HEK293 (cell line): Measurements from ENCODE around the gene PKNOX2.

Experiments used
- CTCF ChIA-PET: fragments of 350-600 bp; formaldehyde crosslinking; extraction: SDS; loops from one replicate; lab custom pipeline; 2021; ENCODE audit warnings: antibody characterized with exemption; lab: Yijun Ruan, JAX
- POLR2A ChIA-PET: fragments of 300-600 bp; formaldehyde crosslinking; extraction: SDS; loops from one replicate; lab custom pipeline; 2020; ENCODE audit warnings: antibody characterized with exemption, inconsistent platforms; lab: Yijun Ruan, JAX
- H3K27ac ChIP-seq: fragments of 200-500 bp; sonication (Bioruptor generic); 2 replicates; pipeline ENCODE4 v1.5.1; 2014; ENCODE audit warnings: low read depth, low read length, control low read depth, inconsistent platforms; ENCODE audit errors: extremely low read depth
- H3K36me3 ChIP-seq, 2 experiments: fragments of 200-500 bp in 1 of 2; sonication (Bioruptor generic) in 1 of 2; 1 replicate in 1 of 2; 2 replicates in 1 of 2; pipeline ENCODE4 v1.5.1; 2014 to 2017; ENCODE audit warnings: inconsistent platforms in 2 of 2, low read length in 2 of 2; ENCODE audit not compliant: control insufficient read depth in 2 of 2, insufficient read depth in 1 of 2
- H3K4me1 ChIP-seq: fragments of 200-500 bp; sonication (Bioruptor generic); 2 replicates; pipeline ENCODE4 v1.5.1; 2014; ENCODE audit warnings: mild to moderate bottlenecking, low read length, inconsistent platforms; ENCODE audit not compliant: control insufficient read depth, insufficient read depth
- H3K4me3 ChIP-seq: 2 replicates; pipeline ENCODE4 v1.5.1; 2011; ENCODE audit warnings: low read depth, mild to moderate bottlenecking, control low read depth, low read length, moderate library complexity
- H3K9me3 ChIP-seq: fragments of 200-500 bp; sonication (Bioruptor generic); 2 replicates; pipeline ENCODE4 v1.5.1; 2014; ENCODE audit warnings: low read depth, low read length, inconsistent platforms; ENCODE audit not compliant: control insufficient read depth, insufficient read depth
- GLI4 ChIP-seq: fragments of 450-650 bp; formaldehyde crosslinking; IDR thresholded peaks from 2 replicates; pipeline ENCODE4 v1.5.1; 2016; ENCODE audit warnings: missing biosample characterization, missing genetic modification characterization
- INSM2 ChIP-seq: fragments of 450-650 bp; formaldehyde crosslinking; IDR thresholded peaks from 2 replicates; pipeline ENCODE4 v1.5.1; 2016; ENCODE audit warnings: missing biosample characterization, missing genetic modification characterization
- KLF8 ChIP-seq: fragments of 450-650 bp; formaldehyde crosslinking; IDR thresholded peaks from 2 replicates; pipeline ENCODE4 v1.5.1; 2016; ENCODE audit warnings: missing biosample characterization, missing genetic modification characterization
- MYNN ChIP-seq: fragments of 450-650 bp; formaldehyde crosslinking; IDR thresholded peaks from 2 replicates; pipeline ENCODE4 v1.5.1; 2016; ENCODE audit warnings: missing biosample characterization, missing genetic modification characterization, borderline replicate concordance
- RBAK ChIP-seq: fragments of 450-650 bp; formaldehyde crosslinking; IDR thresholded peaks from 2 replicates; pipeline ENCODE4 v1.5.1; 2016; ENCODE audit warnings: missing biosample characterization, missing genetic modification characterization
- ZBTB49 ChIP-seq: fragments of 450-650 bp; formaldehyde crosslinking; IDR thresholded peaks from 2 replicates; pipeline ENCODE4 v1.5.1; 2016; ENCODE audit warnings: missing biosample characterization, missing genetic modification characterization, low read depth
- ZBTB7A ChIP-seq: fragments of 450-650 bp; formaldehyde crosslinking; IDR thresholded peaks from 2 replicates; pipeline ENCODE4 v1.5.1; 2016; ENCODE audit warnings: low read depth, missing biosample characterization, missing genetic modification characterization
- ZNF280D ChIP-seq: fragments of 450-650 bp; formaldehyde crosslinking; IDR thresholded peaks from 2 replicates; pipeline ENCODE4 v1.5.1; 2016; ENCODE audit warnings: missing biosample characterization, missing genetic modification characterization
- ZNF362 ChIP-seq: fragments of 450-650 bp; formaldehyde crosslinking; IDR thresholded peaks from 2 replicates; pipeline ENCODE4 v1.5.1; 2016; ENCODE audit warnings: missing biosample characterization, missing genetic modification characterization
- ZNF48 ChIP-seq: fragments of 450-650 bp; formaldehyde crosslinking; IDR thresholded peaks from 2 replicates; pipeline ENCODE4 v1.5.1; 2016; ENCODE audit warnings: missing biosample characterization, missing genetic modification characterization
- ZNF626 ChIP-seq: fragments of 450-650 bp; sonication (Bioruptor Pico); formaldehyde crosslinking; IDR thresholded peaks from 2 replicates; pipeline ENCODE4 v1.5.1; 2018; ENCODE audit warnings: missing biosample characterization, missing genetic modification characterization, inconsistent platforms
- ZNF658 ChIP-seq: fragments of 450-650 bp; formaldehyde crosslinking; IDR thresholded peaks from 2 replicates; pipeline ENCODE4; 2016; ENCODE audit warnings: missing biosample characterization, missing genetic modification characterization
- ZNF791 ChIP-seq: fragments of 450-650 bp; formaldehyde crosslinking; IDR thresholded peaks from 2 replicates; pipeline ENCODE4 v1.5.1; 2016; ENCODE audit warnings: missing biosample characterization, missing genetic modification characterization

PKNOX2 gene

GRCh38 chr11:125454047-125454446 is 289.5 kb downstream of the PKNOX2 start:
- no peak overlapping the region for H3K4me3 ChIP-seq
- CTCF ChIA-PET = interaction anchor here (0.6 to 3.5 kb wide), 12 partner anchors 9 to 1027 kb away, joined by 3 to 35 read pairs (median 3); no protein-coding TSS in a partner anchor
- H3K27ac ChIP-seq = no peak overlapping the region
- POLR2A ChIA-PET = interaction anchor here (0.6 kb wide), 1 partner anchor 24 kb away, joined by 4 read pairs; no protein-coding TSS in a partner anchor
- H3K36me3 ChIP-seq = no peaks in the 10 kb centered on the region
- no peaks in the 10 kb centered on the region for H3K4me1 ChIP-seq
- TF ChIP-seq ZNF280D (tag by site-specific recombination) = no peak
- TF ChIP-seq ZBTB7A (tag by site-specific recombination) = no peak
- TF ChIP-seq ZNF362 (tag by site-specific recombination) = no peak
- no peak for TF ChIP-seq ZNF626 (tag by site-specific recombination)
- no peak for TF ChIP-seq ZNF791 (tag by site-specific recombination)
- no peak for TF ChIP-seq KLF8 (tag by site-specific recombination)
- TF ChIP-seq INSM2 (tag by site-specific recombination) = no peak
- no peak for TF ChIP-seq RBAK (tag by site-specific recombination)
- no peak for TF ChIP-seq MYNN (tag by site-specific recombination)
- TF ChIP-seq ZNF48 (tag by site-specific recombination) = no peak
- H3K9me3 ChIP-seq = no peaks in the 10 kb centered on the region

GRCh38 chr11:125455851-125456250 is 291.3 kb downstream of the PKNOX2 start:
- Histone ChIP-seq H3K36me3 (no peaks in the 10 kb centered on the region), H3K4me1 (no peaks in the 10 kb centered on the region), H3K27ac (no peak overlapping the region), H3K9me3 (no peaks in the 10 kb centered on the region), H3K4me3 (no peak overlapping the region)
- ChIA-PET POLR2A (no interaction called here), CTCF (interaction anchor here (0.8 kb wide), 1 partner anchor 1873 kb away, joined by 3 read pairs; no protein-coding TSS in a partner anchor)
- TF ChIP-seq ZNF658 (tag by site-specific recombination) (no peak), GLI4 (tag by site-specific recombination) (no peak), ZBTB49 (tag by site-specific recombination) (no peak)
